CMK (cell line): ENCODE results near the gene CCDC107.
"Not testable (repeated sequence)": the region's sequence is repeated elsewhere in the genome, so short reads cannot be mapped to it uniquely, and the experiment has no call there.

Experiments used
- DNase-seq: peaks from one replicate; pipeline ENCODE4 v3.0.0-alpha.2; 2010; ENCODE audit warnings: low read depth

CCDC107 gene

DNA sequence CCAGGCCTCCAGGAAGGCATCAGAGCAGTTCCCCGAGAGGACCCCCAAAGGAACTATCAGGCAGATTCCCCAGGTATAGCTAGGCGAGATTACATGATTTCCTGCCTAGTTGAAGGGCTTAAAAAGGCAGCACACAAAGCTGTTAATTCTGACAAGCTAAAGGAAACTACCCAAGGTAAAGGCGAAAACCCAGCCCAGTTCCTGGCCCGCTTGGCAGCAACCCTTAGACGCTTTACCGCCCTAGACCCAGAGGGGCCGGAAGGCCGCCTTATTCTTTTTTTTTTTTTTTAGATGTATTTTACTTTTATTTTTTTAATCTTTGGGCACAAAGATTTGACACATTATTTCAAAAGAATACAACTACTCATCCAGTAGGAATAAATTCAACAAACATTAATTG, 19.3 kb upstream of the CCDC107 start:
- DNase-seq = not testable (repeated sequence)

DNA sequence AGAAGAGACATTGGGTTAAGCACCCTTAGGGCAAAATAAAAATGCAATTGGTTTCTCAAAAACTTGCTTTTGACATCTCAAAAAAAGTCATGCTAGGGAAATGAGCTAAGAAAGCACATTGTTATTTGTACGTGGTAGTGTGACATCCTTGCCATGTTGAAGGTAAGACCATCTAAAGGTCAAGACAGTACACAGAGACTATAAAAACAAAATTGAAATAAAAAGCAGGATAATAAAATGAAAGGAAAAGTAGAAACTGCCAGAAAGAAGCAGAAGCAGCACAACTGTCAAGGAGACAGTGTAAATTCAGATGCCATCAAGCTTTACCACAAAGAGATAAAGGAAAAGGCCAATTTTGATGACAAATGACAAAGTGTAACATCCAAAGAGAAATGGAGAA, 18.9 kb upstream of the CCDC107 start:
- DNase-seq = not testable (repeated sequence)

DNA sequence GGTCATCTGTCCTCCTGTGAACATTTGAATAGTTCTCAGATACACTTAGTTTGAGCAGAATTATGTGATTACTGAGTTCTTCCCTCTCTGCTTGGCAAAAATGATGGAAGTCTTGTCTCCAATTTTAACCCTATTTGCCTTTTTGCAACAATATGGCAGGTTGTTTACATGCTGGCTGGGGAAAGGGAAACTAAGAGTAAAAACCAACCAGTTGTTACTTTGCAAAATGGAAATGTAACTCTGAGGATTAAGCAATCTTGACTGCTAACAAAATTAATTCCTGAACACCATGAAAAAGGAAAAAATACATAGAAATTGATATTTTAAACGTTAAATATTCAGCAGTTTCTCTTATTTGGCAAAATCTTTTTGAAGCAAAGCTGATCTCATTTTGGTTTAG, 18.5 kb upstream of the CCDC107 start:
- no peak for DNase-seq

- not testable (repeated sequence) for DNase-seq
These were observed 17.7 kb upstream of the CCDC107 start for GRCh38 chr9:35640431-35640830.

- DNase-seq = not testable (repeated sequence)
These were observed 16.6 kb upstream of the CCDC107 start for GRCh38 chr9:35641478-35641877.

DNA sequence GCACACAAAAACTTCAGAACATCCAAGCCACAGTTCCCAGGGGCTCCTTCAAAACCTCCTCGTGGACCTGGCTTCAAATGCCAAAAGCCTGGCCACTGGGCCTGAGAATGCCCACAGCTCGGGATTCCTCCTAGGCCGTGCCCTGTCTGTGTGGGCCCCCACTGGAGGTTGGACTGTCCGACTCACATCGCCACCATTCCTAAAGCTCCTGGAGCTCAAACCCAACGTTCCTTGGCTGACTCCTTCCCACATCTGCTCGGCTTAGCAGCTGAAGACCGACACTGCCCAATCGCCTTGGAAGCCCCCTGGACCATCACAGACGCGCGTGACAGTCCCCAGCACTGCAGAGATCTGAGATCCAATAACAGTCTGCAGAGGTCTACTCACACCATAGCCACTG, 15.0 kb upstream of the CCDC107 start:
- DNase-seq = no peak

DNA sequence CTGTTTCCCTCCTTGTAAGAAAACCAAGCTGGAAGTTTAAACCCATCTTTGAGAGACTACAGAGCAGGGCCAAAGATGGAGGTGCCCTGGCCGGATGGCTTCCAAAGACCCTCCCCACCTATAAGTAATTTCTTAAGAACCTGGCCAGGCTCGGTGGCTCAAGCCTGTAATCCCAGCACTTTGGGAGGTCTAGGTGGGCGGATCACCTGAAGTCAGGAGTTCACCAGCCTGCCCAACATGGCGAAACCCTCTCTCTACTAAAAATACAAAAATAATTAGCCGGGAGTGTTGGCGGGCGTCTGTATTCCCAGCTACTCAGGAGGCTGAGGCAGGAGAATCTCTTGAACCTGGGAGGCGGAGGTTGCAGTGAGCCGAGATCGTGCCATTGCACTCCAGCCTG, 12.4 kb upstream of the CCDC107 start:
- not testable (repeated sequence) for DNase-seq

DNA sequence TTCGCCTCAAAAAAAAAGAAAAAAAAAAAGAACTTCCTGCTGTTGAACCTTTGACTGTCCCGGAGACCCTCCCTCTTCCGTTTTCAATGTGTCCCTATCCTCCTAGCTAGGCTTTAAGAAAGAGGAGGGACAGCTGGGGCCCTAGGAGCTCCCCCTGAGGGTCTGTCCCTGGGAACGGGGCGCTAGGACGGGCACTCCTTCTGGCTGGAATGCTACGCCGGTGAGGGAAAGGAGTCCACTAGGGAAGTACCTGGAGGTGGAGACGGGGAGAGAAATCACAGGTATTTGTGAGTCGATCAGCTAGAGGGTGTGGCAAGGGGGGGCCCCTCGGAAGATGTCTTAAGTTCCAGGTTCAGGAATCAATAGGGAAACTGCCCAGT, 11.9 kb upstream of the CCDC107 start:
- peak; percentile 74 for DNase-seq

DNA sequence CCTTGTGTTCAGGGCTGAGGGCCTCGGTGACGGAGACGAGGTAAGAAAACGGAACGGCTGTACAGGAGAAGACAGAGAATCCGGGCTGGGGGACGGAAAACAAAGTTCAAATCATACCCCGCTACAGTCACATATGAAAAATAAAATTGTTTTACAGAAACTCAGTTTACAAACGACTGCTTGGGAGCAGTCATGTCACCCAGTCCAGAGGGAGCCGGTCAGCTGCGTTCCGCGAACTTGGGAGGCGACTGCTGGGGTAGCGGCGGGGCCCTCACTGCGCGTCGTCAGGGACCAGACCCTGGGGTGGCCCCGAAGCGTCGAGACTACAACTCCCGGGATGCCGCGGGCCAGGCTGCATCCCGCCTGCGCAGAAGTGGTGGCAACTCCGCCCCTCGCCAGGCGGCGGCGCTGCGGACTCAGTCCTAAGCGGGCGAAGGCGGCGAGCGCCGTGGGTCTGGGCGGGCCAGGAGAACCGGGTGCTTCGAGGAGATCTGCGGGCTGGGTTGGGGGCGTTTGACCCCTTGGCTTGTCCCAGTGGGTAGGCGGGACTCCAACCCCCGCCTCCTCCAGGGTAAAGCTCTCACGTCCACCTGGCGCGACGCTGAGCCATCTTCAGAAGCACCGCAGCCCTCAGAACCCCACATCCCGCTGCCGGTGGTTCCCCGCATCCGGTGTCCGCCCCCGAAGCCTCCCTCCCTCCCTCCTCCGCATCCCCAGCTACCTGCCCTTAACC, 11.4 kb upstream of the CCDC107 start:
- DNase-seq = peak; percentile 78

- peak; percentile 67 for DNase-seq
These were observed 8.4 kb upstream of the CCDC107 start for GRCh38 chr9:35649431-35650340.

DNA sequence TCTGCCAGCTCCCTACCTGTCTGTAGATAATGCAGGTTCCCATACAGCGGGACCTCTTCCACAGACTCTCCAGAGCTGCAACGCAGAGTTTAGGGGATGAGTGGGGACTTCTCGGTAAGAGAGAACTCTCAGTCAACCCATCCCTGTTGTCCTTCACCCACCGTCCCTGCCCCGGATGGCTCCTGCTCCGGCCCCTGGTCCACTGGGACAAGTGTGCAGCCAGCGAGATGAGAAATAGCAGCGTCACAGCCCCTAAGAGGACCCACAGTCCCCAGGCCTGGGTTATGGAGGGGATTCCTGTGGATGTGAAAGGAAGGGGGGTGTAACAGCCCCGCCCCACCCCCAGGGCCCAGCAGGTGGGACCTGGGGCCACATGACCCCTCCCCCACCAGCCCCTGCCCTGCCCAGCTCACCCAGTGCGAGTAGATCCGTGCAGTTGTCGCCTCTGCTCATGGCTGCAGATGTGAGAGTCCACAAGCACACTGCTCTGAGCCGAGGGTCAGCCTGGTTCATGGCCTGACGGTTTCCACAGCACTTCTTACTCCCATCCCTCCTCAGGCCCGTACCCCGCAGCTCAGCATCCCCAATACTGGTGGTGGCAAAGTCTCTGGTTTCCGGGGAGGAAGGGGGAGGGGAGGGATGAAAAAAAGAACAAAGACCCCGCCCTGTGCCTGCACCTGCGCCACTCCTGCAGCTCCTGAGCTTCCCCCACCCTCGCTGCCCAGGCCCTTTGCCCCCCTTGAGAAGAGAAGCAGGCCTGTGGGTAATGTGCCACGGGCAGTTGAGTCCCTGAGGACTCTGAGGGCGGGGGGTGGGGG, 7.5 kb upstream of the CCDC107 start, which contains the start of gene SIT1:
TSS of gene SIT1 (minus strand) at position 591 of the 818 bp plus-strand sequence. CDS start at position 513, 78 bp downstream.
- DNase-seq = no peak

- DNase-seq = no peak
These were observed 5.9 kb upstream of the CCDC107 start for GRCh38 chr9:35651956-35652828.

DNA sequence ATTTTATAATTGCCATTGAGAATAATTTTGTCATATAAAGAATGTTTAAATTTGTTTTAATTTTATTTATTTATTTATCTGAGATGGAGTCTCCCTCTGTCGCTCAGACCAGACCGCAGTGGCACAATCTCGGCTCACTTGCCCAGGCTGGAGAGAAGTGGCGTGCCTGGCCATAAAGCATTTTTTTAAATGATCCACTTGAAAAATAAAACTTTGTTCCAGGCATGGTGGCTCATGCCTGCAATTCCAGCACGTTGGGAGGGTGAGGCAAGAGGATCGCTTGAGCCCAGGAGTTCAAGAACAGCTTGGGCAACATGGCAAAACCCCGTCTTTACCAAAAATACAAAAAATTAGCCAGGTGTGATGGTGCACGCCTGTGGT, 5.3 kb upstream of the CCDC107 start:
- no peak for DNase-seq

DNA sequence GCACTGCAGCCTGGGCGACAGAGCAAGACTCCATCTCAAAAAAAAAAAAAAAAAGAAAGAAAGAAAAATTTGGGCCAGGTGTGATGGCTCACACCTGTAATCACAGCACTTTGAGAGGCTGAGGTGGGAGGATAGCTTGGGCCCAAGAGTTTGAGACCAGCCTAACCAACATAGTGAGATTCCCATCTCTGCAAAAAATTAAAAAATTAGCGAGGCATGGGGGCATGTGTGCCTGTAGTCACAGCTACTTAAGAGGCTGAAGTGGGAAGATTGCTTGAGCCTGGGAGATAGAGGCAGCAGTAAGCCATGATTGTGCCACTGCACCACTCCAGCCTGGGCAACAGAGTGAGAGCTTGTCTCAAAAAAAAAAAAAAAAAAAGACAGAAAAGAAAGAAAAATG, 4.5 kb upstream of the CCDC107 start:
- no peak for DNase-seq

GRCh38 chr9:35656348-35656747, 1.7 kb upstream of the CCDC107 start:
- peak; percentile 65 for DNase-seq

- DNase-seq = no peak
These were observed 1.1 kb upstream of the CCDC107 start for GRCh38 chr9:35656831-35657545.

GRCh38 chr9:35657546-35658136, 451 bp upstream of the CCDC107 start, which contains the start of gene RMRP:
TSS of gene RMRP (minus strand) at chr9:35658019.
- peak; percentile 98 for DNase-seq

DNA sequence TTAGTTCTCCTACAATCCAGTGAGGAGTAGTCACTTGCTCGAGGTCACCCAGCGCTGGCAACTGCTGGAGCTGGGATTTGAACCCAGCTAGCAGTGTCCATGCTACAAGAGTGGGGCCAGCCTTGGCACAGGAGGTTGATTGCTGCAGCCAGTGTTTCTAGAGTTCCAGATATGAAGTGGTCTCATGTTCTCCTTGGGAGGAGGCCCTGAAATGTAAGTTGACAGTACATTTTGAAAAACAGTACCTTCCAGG, 802 bp downstream of the CCDC107 start:
- DNase-seq = no peak

- DNase-seq = no peak
These were observed 1.2 kb downstream of the CCDC107 start for GRCh38 chr9:35659340-35659739.

DNA sequence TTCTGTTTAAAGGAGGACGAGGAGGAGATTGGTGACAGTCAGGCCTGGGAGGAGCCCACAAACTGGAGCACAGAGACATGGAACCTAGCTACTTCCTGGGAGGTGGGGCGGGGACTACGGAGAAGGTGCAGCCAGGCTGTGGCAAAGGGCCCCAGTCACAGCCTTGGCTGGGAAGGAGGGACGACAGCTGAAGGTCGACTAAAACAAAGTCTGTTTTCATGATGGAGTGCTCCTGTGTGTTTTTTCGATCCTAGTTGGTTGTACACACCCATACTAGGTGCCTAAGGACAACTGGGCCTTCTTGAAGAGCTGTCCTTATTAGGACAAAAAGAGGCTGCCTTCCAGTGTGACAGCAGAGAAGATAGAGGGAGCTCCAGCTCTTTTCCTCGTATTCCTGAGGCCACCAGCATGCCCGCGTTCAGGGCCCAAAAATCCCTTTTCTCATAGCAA, 2.9 kb downstream of the CCDC107 start:
- DNase-seq = no peak
